Measurements from ENCODE around the gene MRTFB. TPM values are rescaled to one million over a fixed set of nuclear protein-coding genes. Genes with fewer than 3 reads are reported as not detected.

MRTFB gene
- total and polyA plus RNA-seq, 2 of the 13 experiments (the other 11 are each of a cell fraction or from before 2014, with no cell fraction given) = 11.4 to 14.0 TPM

DNA sequence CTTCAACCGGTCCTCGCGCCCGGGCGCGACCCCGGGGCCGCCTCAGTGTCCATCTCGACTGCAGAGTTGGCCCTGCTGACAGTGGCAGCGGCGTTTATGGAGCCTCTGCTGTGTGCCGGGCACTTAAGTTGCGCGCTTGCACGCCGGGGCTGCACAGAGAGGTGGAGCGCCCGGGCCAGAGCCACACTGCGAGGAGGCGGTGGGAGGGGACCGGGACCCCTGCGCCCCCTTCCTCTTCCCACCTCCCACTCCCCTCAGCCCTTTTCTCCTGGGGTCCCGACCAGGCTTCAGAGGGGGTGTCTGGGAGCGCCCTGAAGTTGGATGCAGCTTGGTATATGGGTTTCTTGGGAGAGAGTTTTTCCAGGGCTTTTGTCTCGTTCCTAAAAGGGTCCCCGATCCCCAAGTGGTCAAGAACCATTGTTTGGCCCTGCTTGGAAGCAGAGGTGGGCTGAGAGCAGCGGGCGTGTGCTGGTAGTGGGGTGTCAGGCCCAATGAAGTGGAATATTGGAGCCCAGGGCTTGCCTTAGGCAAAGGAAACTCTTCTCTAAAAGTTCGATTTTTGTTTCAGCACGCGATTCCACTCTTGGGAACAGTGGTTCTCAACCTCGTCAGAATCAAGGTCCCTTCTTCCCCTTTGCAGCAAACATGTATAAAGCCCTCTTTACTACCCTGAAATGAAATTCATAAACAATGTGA lies 605 bp downstream of the MRTFB start (continued):
- no peak for TF ChIP-seq ZBED4 (CRISPR knock-in tag; IDR thresholded peaks at IDR 0.05; ENCODE audit: borderline replicate concordance)
- no peak for TF ChIP-seq CREB1 (IDR thresholded peaks at IDR 0.05)
- TF ChIP-seq CREB1 (CRISPR knock-in tag; IDR thresholded peaks at IDR 0.05) = no peak
- TF ChIP-seq POLR2AphosphoS5 (IDR thresholded peaks at IDR 0.05; ENCODE audit: low read depth, low read length) = no peak
- no peak for TF ChIP-seq NR2F2 (IDR thresholded peaks at IDR 0.05; ENCODE audit: borderline replicate concordance, low read depth)
- no peak for TF ChIP-seq NCOR1 (IDR thresholded peaks at IDR 0.05; ENCODE audit: borderline replicate concordance, low read length)
- TF ChIP-seq ZNF720 (CRISPR knock-in tag; IDR thresholded peaks at IDR 0.05) = 0 out of 2 replicates have a peak, but pooled peaks have one; percentile 33
- no peak for TF ChIP-seq ATF2 (CRISPR knock-in tag; IDR thresholded peaks at IDR 0.05)
- 0 out of 2 replicates have a peak, but pooled peaks have one; percentile 4 for TF ChIP-seq NCOA1 (CRISPR knock-in tag; IDR thresholded peaks at IDR 0.05)
- TF ChIP-seq TOPORS (CRISPR knock-in tag; IDR thresholded peaks at IDR 0.05) = no peak
- TF ChIP-seq, protein P1, sequence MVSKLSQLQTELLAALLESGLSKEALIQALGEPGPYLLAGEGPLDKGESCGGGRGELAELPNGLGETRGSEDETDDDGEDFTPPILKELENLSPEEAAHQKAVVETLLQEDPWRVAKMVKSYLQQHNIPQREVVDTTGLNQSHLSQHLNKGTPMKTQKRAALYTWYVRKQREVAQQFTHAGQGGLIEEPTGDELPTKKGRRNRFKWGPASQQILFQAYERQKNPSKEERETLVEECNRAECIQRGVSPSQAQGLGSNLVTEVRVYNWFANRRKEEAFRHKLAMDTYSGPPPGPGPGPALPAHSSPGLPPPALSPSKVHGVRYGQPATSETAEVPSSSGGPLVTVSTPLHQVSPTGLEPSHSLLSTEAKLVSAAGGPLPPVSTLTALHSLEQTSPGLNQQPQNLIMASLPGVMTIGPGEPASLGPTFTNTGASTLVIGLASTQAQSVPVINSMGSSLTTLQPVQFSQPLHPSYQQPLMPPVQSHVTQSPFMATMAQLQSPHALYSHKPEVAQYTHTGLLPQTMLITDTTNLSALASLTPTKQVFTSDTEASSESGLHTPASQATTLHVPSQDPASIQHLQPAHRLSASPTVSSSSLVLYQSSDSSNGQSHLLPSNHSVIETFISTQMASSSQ (IDR thresholded peaks at IDR 0.05; ENCODE audit: low read depth) = no peak
- TF ChIP-seq, protein P1 (CRISPR knock-in tag; IDR thresholded peaks at IDR 0.05; ENCODE audit: borderline replicate concordance) = no peak
- TF ChIP-seq MEIS2 (CRISPR knock-in tag; IDR thresholded peaks at IDR 0.05) = no peak
- no peak for TF ChIP-seq ZNF432 (CRISPR knock-in tag; IDR thresholded peaks at IDR 0.05; ENCODE audit: borderline replicate concordance)
- no peak; the same call in 1 of the 2 replicates for TF ChIP-seq ZFX (CRISPR knock-in tag; IDR thresholded peaks at IDR 0.05; ENCODE audit: low read depth)
- TF ChIP-seq TCF7 (IDR thresholded peaks at IDR 0.05; ENCODE audit: low read depth) = no peak
- TF ChIP-seq ZNF788 (CRISPR knock-in tag; IDR thresholded peaks at IDR 0.05; ENCODE audit: borderline replicate concordance) = peak; percentile 58; the same call in 1 of the 2 replicates
- no peak for TF ChIP-seq ZNF362 (CRISPR knock-in tag; IDR thresholded peaks at IDR 0.05; ENCODE audit: borderline replicate concordance)
- 0 out of 2 replicates have a peak, but pooled peaks have one; percentile 20 for TF ChIP-seq HNRNPL (IDR thresholded peaks at IDR 0.05; ENCODE audit: low read depth, low read length)
- TF ChIP-seq HHEX (CRISPR knock-in tag; IDR thresholded peaks at IDR 0.05) = no peak

All from HepG2 (cell line).